ENCODE measurements around the gene ABHD2.
A peak's percentile ranks its signal among the peaks of the same experiment; 100 is the strongest.

ABHD2 gene

DNA sequence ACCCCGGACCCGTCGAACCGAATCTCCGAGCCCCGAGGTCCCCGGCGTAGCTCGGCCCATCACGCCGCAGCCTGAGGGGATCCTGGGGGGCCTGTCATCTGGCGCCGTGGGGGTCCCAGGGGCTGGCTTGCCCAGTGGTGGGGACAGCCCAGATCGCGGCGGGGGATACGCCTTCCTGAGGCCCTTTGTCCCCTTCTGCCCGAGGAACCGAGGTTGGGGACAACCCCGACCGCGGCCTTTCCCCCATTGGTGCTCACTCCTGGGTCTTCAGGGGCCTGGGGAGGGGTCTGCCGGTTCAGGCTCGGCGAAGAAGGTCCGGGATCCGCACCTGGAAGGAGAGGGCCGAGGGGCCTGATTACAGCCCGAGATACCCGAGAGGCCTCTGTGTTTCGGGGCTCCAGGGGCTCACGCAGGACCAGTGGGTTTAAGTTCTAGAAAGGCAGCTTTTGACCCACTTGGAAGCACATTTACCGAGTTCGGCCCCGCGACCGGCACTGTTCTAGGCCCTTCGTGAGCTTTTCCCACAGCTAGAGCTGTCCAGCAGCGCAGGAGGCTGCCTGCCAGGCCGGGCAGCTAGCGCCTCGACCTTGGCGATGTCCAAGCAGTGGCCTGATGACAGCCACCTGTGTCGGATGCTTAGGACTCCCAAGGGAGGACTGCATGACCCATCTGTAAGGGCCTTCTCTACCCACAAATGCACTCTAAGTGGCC lies 504 bp downstream of the ABHD2 start:
- peak; percentile 31 for DNase-seq (ENCODE audit: low read depth)
- peak overlapping the region; percentile 77 for H3K4me3 ChIP-seq (ENCODE audit: low read depth, low read length)
- no peak for TF ChIP-seq CTCF (IDR thresholded peaks at IDR 0.05; ENCODE audit: low read depth, low read length)
- peak; percentile 34; the same call in 1 of the 2 replicates for TF ChIP-seq MYC (IDR thresholded peaks at IDR 0.05; ENCODE audit: low read depth, low read length)
- no peak for TF ChIP-seq POLR2A (IDR thresholded peaks at IDR 0.05; ENCODE audit: extremely low read depth, insufficient read length)
- TF ChIP-seq, protein P1, sequence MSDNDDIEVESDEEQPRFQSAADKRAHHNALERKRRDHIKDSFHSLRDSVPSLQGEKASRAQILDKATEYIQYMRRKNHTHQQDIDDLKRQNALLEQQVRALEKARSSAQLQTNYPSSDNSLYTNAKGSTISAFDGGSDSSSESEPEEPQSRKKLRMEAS (IDR thresholded peaks at IDR 0.05; ENCODE audit: low read depth, low read length) = 0 out of 2 replicates have a peak, but pooled peaks have one; percentile 29

DNA sequence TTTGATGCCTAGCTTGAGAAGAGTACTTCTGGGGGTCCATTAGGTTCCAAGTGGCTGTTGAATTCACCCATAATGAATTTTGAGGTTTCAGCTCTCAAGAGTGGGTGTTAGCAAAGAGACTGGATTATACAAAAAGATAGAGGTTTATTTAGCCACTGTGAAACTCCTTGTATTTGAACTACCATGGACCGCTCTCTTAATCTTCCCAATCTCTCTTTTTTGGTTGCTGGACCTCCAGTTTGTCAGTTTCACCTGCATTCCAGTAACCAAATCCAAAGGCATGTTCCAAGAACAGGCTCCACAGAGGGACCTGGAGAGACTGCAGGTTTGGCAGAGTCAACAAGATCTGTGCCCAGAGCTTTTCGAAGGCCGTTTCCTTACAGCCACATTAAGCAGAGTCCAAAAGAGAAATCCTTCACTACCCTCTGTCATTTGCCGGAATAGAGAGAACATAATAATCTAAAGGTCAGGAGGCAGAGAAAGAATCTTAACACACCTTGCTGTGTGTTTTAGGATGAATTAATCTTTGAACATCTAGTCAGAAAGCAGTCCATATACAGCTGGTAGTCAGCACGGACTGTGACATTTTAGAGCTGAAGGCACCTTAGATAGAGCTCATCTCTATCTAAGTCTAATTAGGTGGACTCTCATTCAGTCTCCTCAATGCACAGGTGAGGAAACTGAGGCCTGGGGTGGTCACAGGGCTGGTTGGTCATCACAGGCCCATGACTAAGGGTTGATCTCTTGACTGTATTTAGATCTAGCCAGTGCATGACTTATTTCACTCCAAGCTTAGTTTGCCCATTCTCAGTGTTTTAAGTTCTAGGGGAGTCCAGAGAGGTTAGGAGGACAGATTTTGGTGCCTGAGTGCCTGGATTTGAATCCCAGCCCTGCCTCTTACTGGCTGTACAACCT lies 1.3 kb downstream of the ABHD2 start:
- DNase-seq (ENCODE audit: low read depth) = no peak
- peak overlapping the region; percentile 77 for H3K4me3 ChIP-seq (ENCODE audit: low read depth, low read length)

DNA sequence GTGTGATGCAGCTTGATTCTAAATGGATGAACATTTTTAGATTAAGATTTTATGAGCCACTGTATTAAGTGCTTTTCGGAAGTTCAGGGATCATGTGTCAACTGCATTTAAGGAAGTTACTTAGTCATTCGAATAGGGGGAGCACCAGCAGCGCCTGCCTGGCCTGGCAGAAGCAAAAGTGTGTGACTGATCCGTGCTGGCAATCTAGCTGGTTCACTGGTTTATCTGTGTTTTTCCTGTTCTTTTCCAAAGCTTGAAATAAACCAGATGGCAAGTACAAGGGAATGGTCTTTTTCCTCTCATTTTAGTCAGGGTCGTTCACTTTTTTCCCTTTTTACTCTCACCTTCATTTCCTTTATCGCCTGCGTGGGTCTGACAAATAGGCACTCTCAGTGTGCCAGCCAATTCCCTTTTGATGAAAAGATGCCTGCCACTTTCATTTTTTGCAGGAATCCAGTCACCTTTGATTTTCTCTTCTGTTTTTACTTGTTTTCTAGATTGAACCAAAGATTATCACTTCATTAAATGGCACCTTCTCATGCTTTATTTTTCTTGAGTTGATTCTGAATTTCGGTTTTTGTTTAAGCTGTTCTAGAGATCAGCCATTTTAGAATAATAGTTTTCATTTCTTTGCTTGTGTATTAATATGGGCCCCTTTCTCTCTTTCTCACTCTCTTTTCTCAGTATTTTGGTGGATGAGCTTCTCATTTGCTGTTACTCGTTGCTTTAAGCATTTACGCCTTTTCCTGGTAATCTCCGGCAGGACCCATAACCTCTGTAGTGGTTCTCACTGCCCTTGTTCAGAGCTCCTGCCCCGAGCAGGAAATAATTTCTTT lies 2.8 kb downstream of the ABHD2 start:
- DNase-seq (ENCODE audit: low read depth) = peak; percentile 81
- H3K4me3 ChIP-seq (ENCODE audit: low read depth, low read length) = peak overlapping the region; percentile 34
- TF ChIP-seq MYC (IDR thresholded peaks at IDR 0.05; ENCODE audit: low read depth, low read length) = peak; percentile 10; the same call in 1 of the 2 replicates
- TF ChIP-seq, protein P1 (IDR thresholded peaks at IDR 0.05; ENCODE audit: low read depth, low read length) = no peak

More for the DNA sequence above, 1.3 kb downstream of the ABHD2 start:
- TF ChIP-seq MYC (IDR thresholded peaks at IDR 0.05; ENCODE audit: low read depth, low read length) = no peak
- TF ChIP-seq CTCF (IDR thresholded peaks at IDR 0.05; ENCODE audit: low read depth, low read length) = no peak
- TF ChIP-seq, protein P1 (IDR thresholded peaks at IDR 0.05; ENCODE audit: low read depth, low read length) = no peak
- no peak for TF ChIP-seq POLR2A (IDR thresholded peaks at IDR 0.05; ENCODE audit: extremely low read depth, insufficient read length)

GRCh38 chr15:89091627-89092220 lies 3.5 kb downstream of the ABHD2 start:
- no peak overlapping the region for H3K4me3 ChIP-seq (ENCODE audit: low read depth, low read length)
- DNase-seq (ENCODE audit: low read depth) = no peak
- TF ChIP-seq MYC (IDR thresholded peaks at IDR 0.05; ENCODE audit: low read depth, low read length) = no peak
- no peak for TF ChIP-seq POLR2A (IDR thresholded peaks at IDR 0.05; ENCODE audit: extremely low read depth, insufficient read length)
- TF ChIP-seq, protein P1 (IDR thresholded peaks at IDR 0.05; ENCODE audit: low read depth, low read length) = no peak
- no peak for TF ChIP-seq CTCF (IDR thresholded peaks at IDR 0.05; ENCODE audit: low read depth, low read length)

DNA sequence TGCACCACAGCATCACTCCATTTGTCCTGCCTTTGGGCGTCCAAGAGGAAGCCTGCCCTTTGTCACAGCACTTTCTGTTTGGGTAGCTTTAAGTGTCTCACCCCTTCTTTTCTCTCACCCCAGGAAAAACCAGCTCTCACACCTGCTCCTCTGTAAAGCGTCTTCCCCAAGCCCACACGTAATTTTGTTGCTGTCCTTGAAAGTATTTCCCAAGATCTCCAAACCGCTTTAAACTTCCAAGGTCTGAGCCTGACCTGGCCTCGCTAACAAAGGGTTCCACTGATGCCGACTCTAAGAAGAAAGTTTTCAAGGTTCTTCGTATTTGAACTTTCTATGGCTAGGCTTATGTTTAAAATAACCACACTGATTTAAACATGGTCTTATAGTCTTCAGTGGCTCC lies 5.3 kb downstream of the ABHD2 start:
- TF ChIP-seq MYC (IDR thresholded peaks at IDR 0.05; ENCODE audit: low read depth, low read length) (no peak), POLR2A (IDR thresholded peaks at IDR 0.05; ENCODE audit: extremely low read depth, insufficient read length) (no peak), CTCF (IDR thresholded peaks at IDR 0.05; ENCODE audit: low read depth, low read length) (no peak)
- TF ChIP-seq, protein P1 (IDR thresholded peaks at IDR 0.05; ENCODE audit: low read depth, low read length) = no peak
- H3K4me3 ChIP-seq (ENCODE audit: low read depth, low read length) = no peak overlapping the region
- no peak for DNase-seq (ENCODE audit: low read depth)
